Fibroblast of the aortic adventitia (primary cell): ENCODE data around the gene TBC1D2B. TPM values are rescaled to one million over a fixed set of nuclear protein-coding genes. Genes with fewer than 3 reads are reported as not detected.
A peak's percentile ranks its signal among the peaks of the same experiment; 100 is the strongest.
"Not testable (repeated sequence)": the region's sequence is repeated elsewhere in the genome, so short reads cannot be mapped to it uniquely, and the experiment has no call there.

Experiments used
- DNase-seq: peaks from one replicate; pipeline ENCODE4 v3.0.0-alpha.2; 2010; ENCODE audit warnings: low read depth
- H3K4me3 ChIP-seq: 2 replicates; pipeline ENCODE4 v1.5.1; 2011; ENCODE audit warnings: low read depth, mild to moderate bottlenecking, control low read depth, low read length, moderate library complexity
- total RNA-seq: library from RNA; depleted of rRNA; stranded (reverse); fragments of >200 nt; gene quantifications from 2 replicates; pipeline ENCODE4 v1.2.3, GENCODE V29; 2012; ENCODE audit warnings: low replicate concordance
- TF ChIP-seq, protein P1 (sequence below): IDR thresholded peaks from 2 replicates; pipeline ENCODE4 v1.5.1; 2011; ENCODE audit warnings: mild to moderate bottlenecking, low read length, control low read depth, inconsistent platforms; ENCODE audit not compliant: insufficient read depth

TBC1D2B gene
- total RNA-seq, 1 donor = 28.9 TPM

DNA sequence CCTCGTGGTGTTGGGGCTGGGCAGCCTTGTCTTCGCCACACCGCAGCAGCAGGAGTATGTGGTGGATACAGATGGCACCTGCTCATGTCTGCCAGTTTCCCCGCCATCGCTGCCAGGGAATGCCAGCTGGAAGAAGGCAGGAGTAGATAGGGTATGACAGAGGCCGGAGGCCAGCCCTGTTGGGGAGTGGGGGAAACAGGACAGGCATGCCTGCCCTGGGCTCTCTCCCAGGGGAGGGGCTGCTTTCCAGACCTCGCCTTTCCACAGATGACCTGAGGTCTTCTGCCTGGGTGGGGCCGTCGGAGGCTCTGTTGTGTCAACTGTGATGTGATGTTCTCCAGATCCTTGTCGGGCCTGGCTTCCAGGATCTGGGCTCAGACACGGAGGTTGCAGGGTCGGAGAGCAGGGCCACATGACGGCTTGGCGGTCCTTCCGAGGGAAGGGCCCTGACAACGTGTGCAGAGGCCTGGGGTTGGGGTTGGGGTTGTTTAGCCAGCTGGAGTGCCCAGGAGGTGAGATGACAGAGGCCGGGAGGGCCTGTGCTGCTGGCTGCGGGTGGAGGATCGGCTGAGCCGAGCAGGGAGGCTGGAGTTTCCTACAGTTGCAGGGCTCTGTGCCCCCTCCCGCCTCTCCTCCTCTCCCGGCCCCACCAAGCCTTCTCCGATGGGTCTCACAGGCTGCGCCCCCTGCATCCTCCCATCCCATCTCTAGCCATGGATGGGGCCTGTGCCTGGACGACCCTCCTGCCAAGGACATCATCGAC, 102.0 kb downstream of the TBC1D2B start:
- no peak overlapping the region for H3K4me3 ChIP-seq
- DNase-seq = no peak
- TF ChIP-seq, protein P1, sequence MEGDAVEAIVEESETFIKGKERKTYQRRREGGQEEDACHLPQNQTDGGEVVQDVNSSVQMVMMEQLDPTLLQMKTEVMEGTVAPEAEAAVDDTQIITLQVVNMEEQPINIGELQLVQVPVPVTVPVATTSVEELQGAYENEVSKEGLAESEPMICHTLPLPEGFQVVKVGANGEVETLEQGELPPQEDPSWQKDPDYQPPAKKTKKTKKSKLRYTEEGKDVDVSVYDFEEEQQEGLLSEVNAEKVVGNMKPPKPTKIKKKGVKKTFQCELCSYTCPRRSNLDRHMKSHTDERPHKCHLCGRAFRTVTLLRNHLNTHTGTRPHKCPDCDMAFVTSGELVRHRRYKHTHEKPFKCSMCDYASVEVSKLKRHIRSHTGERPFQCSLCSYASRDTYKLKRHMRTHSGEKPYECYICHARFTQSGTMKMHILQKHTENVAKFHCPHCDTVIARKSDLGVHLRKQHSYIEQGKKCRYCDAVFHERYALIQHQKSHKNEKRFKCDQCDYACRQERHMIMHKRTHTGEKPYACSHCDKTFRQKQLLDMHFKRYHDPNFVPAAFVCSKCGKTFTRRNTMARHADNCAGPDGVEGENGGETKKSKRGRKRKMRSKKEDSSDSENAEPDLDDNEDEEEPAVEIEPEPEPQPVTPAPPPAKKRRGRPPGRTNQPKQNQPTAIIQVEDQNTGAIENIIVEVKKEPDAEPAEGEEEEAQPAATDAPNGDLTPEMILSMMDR = no peak

DNA sequence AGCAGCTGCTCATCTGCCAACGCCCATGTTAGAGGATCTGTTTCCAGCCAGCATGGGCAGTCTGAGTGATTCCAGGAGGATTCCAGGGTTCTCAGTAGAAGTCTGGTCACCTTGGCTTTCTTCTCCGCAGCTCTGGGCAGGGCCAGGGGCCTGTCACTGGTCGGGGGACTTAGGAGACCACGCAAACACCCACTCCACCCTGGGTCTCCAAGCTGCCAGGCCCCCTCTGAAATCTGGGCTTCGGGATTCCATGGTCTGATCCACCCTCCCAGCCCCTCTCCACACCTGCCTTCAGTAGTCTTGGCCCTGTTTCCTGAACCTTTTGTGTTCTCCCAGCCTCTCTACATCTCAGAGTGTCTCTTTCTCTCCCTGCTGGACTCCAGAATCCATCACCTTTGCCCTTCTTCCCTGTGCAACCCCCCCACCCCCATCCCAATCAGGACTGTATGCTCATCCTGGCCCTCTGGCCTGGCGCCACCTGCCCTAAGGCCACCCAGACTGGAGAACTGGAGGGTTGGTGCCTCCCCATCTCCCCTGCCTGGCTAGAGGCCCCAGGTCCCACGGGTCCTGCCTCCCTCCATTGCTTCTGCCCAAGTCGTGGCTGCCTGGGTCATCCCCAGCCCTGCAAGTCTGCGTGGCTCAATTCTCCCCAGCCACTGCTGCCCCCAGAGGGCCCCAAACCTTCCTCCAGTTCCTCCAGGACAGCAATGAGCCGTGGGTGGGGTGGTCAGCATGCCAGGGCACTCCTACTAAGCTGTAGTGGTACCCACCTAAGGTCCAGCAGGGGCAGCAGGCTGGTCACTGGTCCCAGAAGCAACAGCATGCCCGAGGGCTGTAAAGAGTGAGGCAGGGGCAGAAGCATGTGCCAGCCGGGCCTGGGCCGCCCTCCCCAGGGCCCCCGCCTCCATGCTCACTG, 102.8 kb downstream of the TBC1D2B start:
- TF ChIP-seq, protein P1 = no peak
- H3K4me3 ChIP-seq = no peak overlapping the region
- DNase-seq = no peak

DNA sequence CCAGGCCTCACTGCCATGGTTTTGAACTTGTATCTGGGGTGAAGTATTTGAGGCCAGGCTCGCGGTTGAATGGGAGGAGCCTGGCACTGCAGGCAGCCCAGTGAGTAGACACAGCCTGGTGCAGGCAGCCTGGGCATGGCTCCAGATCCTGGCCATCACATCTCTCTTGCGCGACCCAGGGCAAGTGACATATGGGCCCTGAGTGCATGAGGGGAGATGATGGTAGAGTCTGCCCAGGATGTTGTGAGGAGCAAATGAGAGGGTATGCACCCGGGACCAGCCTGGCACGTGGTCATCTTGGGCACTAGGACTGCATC, 103.5 kb downstream of the TBC1D2B start:
- peak; percentile 52 for DNase-seq
- H3K4me3 ChIP-seq = no peak overlapping the region
- TF ChIP-seq, protein P1 = no peak

DNA sequence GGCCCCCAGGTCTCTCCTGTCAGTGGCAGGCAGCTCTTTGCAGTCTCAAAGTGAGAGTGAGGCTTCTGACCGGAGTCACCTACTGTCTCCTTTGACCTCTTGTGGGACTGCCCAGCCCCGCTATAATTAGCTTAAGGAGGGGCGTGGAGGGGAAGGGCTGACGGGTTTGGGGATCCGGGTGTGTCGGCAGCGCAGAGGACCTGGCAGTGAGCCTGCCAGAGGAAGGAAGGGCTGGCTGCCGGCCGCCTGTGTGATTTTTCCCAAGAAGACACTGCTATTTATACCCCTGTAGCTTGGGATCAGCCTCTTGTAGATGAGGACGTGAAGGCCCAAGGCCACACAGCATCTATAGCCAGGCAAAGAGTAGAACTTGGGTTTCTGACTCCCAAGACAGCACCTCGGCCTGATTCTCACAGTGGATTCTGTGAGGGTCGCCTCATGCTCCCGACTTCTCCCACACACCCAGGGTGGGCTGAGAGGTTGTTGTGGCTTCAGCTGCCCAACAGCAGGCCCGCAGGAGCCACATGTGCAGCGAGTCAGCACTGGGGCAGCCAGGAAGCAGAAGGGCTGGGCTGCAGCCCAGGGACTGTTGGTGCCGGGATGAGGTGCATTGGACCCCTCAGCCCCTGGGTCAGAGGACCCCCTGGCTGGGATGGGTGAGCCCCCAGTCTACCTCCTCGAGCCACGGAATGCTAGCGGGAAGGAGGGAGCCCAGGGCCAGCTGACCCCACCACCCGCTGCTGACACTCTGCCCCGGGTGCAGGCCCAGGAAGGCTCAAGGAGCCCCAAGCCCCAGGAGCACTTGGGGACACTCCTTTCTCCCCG, 104.0 kb downstream of the TBC1D2B start:
- DNase-seq, H3K4me3 ChIP-seq: not testable (repeated sequence)

DNA sequence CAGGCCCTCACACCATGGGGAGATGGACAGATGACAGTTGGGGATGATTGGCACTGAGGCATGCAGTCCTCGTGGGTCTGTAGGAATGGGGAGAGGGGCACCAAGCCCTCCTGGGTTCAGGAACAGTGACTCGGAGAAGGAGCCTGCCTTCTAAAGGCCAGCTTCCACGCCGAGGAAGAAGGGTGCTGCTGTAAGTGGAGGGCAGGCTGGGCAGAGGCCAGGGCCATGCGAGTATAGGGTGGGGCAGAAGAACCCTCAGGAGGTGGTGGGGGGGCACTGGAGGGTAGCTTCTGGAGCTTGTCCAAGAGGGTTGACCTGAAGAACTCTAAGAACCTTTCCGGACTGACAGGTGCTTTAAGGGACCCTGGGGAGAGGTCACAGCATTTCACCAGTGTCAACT, 104.8 kb downstream of the TBC1D2B start:
- not testable (repeated sequence) for DNase-seq, H3K4me3 ChIP-seq

DNA sequence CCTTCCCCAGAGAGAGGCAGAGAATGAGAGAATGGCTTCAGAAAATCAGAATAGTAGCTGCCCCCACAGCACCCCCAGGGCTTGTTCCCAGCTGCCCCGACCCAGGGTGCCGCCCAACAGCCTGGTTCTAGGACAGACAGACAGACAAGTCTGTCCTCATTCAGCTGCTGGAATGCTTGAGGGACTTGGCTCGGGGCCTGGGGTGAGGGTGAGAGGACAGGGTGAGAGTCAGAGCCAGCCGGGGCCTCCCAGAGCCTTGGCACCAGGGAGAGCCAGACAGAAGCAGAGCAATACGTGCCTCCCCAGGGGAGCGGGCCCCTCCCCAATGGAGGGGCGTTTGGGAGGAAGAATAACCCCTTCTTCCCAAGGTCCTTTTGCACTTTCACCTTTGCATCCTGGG, 105.6 kb downstream of the TBC1D2B start:
- not testable (repeated sequence) for H3K4me3 ChIP-seq, DNase-seq

DNA sequence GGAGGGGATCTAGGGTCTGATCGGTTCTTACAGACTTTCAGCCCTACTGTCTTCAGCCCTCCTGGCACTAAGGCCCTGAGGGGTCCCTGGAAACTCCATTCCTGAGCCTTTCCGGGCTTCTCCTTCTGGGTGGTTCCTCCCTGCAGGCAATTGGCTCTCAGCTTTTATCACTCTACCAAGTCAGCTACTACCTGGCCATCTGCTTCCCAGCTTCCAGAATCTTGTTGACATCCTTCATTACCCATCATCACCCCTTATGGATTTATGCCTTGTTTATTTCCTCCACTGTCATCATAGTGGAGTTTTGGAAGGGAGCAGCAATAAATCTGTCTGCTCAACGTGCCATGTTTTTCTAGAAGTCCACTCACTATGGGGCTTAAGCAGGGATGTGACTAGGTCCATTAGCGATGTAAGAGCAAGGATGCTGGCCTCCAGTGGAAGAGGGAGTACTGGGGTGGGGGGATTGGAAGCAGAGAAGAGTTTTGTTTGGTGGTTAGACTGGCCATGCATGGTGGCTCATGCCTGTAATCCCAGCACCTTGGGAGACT, 106.6 kb downstream of the TBC1D2B start:
- DNase-seq, H3K4me3 ChIP-seq: not testable (repeated sequence)

DNA sequence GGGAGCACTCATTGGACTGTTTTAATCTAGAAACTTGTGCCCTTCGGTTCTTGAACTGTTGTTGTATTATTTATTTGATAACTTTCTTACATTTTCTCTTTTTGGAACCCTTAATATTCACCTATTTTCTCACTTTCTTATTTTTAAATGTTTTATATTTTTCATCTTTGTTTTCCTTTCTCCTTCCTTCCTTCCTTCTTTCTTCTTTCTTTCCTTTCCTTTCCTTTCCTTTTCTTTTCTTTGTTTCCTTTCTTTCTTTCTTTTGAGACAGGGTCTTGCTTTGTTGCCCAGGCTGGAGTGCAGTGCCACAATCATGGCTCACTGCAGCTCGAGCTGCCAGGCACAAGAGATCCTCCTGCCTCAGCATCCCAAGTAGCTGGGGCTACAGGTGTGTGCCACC, 108.5 kb downstream of the TBC1D2B start:
- no peak for DNase-seq
- H3K4me3 ChIP-seq = no peak overlapping the region
- TF ChIP-seq, protein P1 = no peak
